COLO668 (cell line): Measurements from ENCODE around the gene ACYP2.
A peak's percentile ranks its signal among the peaks of the same experiment; 100 is the strongest.
"Not testable (repeated sequence)": the region's sequence is repeated elsewhere in the genome, so short reads cannot be mapped to it uniquely, and the experiment has no call there.

Source experiments
- DNase-seq: peaks from one replicate; lab custom pipeline; 2025; ENCODE audit not compliant: unreplicated experiment; lab: John Stamatoyannopoulos, UW

Gene ACYP2

DNA sequence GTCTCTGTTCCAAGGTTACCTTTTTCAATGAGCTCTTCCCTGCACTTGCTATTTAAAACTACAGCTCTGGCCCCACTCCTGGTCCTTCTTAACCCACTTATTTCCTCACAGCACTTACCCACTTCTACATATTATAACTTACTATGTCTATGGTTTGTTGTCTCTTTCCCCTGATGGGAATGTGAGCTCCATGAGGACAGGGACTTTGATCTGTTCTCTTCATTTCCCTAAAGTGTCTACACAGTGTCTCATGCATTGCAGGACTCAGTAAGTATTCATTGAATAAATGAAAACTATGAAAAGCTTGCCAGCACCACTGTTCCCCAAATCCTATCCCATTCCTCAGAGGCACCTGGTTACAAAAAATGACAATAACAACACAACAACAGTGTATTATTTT, 18.3 kb upstream of the ACYP2 start:
- no peak for DNase-seq

DNA sequence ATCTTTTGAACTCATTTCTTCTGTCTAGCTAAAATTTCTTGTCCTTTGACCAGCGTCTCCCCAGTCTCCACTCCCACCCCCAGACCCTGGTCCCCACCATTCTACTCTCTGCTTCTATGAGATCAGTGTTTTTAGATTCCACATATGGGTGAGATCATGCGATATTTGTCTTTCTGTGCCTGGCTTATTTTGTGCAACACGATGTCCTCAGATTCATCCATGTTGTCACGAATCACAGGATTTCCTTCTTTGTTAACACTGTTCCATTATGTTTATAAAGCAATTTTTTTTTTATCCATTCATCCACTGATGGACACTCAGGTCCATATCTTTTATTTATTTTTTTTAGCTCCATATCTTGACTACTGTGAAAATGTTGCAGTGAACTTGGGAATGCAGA, 16.0 kb upstream of the ACYP2 start:
- no peak for DNase-seq

DNA sequence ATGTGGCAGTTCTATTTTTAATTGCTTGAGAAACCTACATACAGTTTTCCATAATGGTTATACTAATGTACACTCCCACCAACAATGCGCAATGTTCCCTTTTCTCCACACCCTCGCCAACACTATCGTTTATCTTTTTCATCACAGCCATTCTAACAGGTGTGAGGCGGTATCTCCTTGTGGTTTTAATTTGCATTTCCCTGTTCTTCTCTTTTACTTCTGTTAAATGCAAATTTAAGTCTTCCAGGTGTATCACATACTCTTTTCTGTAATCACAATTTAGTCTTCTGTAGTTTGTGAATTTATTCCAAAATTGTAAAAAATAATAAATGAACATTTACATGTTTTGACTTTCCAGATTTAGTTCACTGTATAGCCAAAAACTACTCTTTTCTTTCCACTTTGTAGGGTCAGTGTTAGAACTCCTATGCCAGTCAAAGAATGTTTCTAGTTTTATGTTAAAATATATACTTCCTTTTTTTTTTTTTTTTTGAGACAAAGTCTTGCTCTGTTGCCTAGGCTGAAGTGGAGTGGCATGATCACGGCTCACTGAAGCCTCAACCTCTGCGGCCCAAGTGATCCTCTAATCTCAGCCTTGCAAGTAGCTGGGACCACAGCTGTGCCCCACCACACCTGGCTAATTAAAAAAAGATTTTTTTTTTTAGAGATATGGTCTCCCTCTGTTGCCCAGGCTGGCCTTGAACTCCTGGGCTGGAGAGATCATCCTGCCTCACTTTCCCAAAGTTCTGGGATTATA, 15.4 kb upstream of the ACYP2 start:
- no peak for DNase-seq

DNA sequence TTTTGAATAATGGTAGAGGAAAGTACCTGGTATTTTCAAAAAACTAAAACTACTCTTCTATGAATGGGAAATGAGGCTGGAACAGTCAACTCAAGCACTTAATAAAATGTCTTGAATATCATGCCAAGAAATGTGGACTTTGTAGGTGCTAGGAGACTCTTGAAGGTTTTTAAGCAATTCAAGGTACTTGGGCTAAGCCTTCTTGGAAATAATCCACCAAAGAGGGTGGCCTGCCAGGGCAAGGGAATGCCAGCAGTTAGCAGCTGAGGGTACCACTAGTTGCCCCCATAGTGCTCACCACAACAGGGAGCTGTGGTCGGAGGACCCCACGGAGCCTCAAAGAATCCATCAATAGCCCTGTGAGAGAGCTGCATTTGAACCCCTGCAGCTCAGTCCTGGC, 14.6 kb upstream of the ACYP2 start:
- DNase-seq, result no peak

DNA sequence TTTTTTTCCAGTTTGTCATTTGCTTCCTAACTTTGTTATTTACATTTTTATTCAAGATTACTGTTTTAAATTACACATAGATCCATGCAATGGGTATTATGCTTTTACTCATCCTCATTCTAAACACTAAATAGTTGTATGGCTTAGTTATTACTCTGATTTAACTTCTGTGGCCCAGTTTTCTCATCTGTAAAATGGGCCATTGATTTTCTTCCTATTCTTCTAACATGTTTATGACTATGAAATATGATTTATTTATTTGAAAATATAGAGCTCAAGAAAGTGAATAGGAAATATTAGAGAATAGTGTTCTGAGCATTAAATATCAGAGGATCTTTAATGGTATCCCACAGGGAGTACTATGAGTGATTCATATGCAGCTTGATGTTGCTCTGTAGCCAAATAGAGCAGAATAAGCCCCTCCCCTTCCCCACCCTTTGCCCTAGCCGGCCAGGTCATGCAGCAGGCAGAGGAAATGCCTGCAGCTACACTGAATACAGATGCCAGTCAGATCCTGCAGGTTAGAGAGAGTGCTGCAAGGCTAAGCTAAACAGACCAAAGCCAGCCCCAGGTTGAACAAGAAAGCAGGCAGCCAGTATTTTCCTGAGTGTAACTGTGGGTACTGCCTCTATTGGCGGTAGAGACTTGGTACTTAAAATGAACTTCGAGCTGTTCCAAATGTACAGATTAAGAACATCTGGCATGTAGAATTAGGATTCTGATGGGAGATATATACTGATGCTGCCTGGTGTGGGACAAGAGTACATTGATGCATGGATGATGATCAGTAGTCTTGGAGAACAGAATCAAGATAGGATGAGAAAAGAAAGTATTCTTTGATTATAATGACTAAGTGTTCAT, 11.7 kb upstream of the ACYP2 start:
- DNase-seq, result peak; percentile 11

DNA sequence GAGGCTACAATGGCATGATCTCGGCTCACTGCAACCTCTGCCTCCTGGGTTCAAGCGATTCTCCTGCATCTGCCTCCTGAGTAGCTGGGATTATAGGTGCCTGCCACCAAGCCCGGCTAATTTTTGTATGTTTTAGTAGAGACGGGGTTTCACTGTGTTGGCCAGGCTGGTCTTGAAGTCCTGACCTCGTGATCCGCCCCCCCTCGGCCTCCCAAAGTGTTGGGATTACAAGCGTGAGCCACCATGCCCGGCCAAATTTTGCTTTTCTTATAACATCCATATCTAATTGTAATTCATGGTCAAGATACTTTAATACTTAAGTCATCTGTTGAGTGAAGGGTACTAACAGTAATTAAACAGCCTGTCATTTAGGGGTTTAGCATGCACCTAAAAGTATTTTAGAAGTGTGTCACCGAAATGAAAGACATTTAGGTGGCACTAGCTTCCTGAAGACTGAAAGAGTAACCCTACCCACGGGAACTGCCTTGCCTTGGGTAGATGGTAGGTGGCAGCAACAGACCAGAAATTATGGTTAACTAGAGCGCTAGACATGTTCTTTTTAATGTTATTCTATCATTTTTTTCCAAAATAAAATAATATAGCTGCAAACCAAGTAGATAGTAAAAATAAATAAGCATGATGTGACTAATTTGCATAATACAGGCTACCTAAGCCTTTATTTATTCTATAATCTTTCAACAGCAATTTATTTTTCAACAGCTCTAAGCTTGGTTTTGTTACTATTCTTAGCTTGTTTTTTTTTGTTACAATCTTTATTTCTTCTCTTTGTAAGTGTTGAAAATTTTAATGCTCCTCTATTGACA, 8.6 kb upstream of the ACYP2 start:
- DNase-seq, result peak; percentile 21

DNA sequence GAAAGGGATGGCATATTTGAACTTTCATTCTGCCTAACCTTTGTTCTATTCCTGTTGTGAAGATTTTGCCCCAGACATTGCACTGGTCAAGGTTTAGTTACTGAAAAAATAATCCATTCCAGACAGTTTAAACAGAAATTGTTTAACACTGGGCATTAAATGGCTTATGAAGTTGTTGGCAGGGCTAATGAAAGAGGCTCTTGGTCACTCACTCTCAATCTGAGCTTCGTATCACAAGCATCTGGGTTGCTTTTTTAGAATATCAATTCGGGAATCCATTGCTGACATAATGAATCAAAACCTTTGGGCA, 8.0 kb upstream of the ACYP2 start:
- no peak for DNase-seq

DNA sequence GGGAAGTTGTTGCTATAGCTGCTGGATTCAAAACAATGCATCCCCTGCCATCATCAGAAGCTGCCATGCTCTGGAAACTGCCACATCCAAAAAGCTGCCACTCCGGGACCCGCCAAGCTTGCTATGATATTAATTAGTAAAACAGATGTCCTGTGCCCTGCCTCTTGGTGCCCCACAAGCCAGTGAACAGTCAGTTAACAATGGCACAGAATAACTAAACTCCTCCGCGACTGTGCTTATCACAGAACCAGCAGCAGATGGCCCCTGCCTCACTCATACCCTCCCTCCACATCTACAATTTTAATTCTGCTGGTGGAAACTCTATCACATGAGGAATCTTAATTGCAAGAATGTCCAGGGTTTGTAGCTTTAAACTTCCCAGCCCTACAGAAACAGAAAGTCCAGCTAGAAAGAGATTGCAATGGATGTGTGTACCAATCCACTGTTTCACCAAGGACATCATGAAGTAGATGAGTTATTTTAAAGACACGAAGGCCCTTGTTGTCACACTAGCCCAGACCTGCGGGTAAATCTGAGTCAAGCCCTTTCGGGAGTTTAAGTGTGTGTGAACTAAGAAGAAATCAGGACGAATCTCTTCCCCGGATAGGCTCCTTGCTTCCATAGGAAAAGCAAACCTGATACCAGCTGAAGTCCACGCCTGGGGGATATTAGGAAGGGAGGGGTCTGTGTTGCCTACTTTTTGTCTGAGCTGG, 7.4 kb upstream of the ACYP2 start:
- no peak for DNase-seq

DNA sequence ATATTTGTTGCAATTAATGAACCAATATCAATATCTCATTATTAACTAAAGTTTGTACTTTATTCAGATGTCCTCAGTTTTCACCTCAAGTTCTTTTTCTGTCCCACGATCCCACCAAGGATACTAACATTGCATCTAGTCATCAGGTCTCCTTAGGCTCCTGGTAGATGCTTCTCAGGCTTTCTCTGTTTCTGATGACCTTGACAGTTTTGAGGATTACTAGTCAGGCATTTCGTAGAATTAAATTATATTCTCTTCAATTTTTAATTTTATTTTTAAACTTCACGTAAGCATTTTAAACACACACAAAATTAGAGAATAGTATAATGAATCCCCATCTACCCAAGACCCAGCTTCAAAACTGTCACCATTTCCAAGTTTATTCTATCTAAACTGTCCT, 5.6 kb upstream of the ACYP2 start:
- no peak for DNase-seq

DNA sequence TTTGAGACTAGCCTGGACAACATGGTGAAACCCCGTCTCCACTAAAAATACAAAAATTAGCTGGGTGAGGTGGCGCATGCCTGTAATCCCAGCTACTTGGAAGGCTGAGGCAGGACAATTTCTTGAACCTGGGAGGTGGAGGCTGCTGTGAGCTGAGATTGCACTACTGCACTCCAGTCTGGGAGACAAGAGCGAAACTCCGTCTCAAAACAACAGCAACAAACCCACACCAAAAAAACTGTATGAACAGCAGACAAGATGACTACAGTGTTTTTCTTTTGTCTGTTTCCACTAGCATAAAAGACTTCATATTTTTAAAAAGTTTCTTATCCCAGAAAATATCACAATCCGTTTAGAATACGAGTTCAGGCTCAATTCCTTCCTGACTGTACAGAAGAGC, 936 bp upstream of the ACYP2 start:
- DNase-seq, result not testable (repeated sequence)

DNA sequence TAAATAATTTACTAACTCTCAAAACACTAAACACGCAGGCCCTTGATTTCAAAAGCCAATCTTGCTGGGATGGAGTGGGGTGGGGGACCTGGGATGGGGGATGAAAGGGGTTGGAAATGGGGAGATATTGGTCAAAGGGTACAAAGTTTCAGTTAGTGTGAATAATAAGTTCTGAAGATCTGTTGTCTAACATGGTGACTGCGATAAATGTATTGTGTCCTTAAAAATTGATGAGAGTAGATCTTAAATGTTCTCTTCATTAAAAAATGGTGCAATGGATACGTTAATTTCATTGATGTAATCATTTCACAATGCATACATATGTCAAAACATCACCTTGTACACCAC, 505 bp upstream of the ACYP2 start:
- DNase-seq, result no peak

DNA sequence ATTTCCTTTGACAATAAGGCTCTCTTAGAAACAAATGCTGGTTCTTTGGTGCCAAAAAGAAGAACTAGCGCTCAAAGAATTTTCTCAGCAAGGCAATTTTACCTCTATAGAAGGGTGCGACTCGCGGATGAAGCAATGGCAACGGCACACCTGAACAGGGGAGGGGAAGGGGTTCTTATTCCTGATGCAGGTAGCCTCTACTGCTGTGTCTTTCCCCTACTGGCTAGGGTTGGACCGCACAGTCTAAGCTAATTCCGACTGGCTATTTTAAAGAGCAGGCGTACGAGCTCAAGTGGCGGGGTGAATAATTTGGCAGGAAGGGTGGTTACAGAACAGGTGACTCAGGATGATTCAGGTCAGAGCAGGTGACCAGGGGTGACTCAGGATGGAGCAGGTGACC, 1.2 kb downstream of the ACYP2 start:
- DNase-seq, result not testable (repeated sequence)

DNA sequence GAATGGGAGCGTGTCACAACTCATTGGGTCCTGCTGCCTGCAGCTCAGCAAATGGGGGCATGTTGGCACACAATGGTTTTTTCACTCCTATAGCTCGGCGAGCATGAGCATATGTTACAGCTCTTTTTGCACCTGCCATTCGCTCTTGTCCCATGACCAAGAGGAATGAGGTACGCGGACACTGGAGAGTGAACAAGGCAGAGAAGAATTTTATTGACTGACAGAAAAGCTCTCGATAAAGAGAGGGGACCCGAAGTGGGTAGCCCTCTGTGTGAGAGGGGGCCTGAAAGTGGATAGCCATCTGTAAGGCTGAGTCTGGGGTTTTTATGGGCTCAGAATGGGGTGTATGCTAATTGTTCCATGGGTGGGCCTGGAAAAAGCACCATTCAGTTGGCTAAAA, 5.5 kb downstream of the ACYP2 start:
- DNase-seq, result no peak

DNA sequence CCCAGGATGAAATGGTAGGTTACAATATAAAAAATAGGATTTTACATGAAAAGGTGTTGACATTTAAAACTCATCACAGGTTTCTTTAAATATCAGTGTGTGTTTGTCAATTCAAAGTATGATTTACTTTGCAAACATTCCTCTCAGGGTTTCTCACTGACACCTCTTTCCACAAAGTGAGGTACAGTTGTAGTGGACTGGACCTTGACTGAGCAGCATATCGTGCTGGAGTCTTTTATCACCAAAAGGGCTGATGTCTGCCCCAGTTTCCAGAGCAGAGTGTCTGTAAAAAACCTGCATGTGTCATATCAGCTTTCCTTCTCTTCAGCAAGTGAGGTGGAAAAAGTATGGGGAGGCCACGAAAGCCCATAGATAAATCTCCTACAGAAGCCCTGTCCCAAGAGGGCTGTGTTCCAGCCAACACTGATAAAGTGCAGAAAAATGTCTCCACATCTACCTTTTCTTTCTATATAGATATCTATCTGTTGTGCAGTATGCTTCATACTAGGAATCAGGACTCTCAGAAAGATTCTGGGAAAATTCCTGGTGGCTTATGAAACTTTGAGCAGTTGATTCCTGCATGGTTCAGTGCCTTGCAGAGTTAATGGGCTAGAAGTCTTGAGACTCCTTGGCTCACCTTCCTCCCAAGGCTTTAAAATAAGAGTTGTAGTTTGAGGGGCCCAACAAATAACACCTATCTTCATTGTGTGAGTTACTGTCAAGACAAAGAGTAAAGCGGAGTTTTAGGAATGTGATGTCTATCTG, 6.9 kb downstream of the ACYP2 start:
- DNase-seq, result no peak

DNA sequence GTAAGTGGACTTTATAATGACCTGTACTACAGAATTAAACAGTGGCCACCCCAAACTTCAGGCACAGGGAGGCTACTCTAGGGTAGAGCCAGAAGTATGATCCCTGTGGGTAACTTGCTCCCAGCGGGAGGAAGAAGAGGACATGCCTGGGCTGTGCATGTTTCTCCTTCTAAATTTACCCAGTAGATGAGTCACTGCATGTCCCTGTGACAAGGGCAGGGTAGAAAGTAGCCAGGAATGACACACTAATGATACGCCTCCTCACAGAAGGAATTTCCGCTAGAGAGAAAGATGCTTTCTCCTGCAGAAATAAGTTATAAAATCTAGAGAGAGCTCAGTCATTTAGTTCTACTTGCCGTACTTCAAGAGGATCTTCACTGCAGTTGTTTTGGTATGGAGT, 7.5 kb downstream of the ACYP2 start:
- DNase-seq, result no peak

DNA sequence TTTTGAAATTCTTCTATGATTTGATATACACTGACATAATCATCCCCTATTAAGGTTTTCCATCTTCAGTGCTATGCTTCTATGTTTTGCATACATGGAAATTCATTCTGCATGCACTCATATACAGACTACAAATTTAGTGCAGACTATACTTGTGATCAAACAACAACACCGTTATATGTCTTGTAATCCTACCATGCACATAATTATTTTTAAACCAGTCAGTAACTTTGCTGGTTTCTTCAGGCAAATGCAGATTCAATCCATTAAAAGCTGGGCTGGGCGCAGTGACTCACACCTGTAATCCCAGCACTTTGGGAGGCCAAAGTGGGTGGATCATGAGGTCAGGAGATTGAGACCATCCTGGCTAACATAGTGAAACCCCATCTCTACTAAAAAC, 11.8 kb downstream of the ACYP2 start:
- not testable (repeated sequence) for DNase-seq

DNA sequence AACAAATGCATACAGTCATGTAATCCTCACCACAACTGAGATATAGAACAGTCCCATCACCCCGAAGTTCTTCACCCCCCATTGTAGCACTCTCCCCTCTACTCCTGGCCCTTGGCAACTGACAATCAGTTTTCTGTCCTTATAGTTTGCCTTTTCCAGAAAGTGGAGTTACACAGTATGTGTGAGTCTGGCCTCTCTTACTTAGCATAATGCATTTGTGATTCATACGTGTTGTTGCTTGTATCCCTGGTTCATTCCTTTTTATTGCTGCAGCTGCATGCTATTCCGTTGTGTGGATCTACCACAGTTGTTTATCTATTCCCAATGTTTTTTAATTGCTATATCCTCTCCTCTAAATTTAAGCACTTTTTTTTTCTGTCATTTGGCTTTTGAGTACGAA, 17.6 kb downstream of the ACYP2 start:
- DNase-seq, result no peak

DNA sequence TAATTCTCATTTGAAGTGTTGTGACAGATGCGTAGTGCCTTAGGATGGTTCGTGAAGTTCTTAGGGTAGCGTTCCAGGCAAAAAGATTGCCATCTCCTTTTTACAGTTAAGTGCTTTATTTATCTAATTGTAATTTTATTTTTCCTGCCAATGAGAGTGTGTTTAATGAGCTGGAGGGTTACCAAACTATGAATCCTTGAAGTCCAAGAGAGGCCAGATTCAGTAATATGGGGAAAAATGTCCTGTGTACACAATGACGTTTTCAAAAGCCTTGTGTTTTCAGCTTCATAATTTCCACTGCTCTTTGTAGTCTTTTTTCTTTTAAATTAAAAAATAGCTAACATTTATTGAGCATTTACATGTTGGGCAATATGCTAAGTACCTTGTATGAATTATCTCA, 23.8 kb downstream of the ACYP2 start:
- DNase-seq, result no peak

DNA sequence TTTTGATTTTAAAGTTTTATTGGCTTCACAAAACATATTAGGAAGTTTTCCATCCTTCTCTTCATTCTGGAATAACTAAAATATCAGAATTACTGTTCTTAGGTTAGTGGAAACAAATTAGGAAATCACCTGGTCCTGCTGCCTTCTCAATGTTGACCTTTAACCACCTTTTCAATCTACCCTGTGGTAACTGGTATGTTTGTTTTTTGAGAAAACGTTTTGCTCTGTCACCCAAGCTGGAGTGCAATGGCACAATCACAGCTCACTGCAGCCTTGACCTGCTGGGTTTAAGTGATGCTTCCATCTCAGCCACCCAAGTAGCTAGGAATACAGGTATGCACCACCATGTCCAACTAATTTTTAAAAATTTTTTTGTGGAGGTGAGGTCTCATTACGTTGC, 28.4 kb downstream of the ACYP2 start:
- DNase-seq, result no peak

DNA sequence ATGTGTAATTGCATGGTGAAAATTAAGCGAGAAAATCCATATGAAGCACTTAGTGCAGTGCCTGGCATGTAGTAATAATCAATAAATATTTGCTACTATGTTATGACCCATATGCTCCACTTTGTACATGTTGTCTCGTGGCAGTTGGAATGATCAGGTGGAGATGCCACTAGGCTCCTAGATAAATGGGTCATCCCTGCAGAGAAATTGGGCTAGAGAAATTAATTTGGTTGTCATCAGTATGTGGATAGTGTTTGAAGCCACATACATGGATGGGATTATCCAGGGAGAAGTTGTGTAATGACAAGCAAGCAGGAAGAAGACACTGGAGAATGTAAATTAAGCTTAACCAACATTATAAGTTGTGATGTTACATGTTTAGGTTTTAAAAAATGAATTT, 33.0 kb downstream of the ACYP2 start:
- no peak for DNase-seq
